Adrenal gland (tissue), 5 donors: ENCODE data around the gene CAB39L.

Experiments used
- CTCF ChIP-seq, 6 experiments: fragments of 450-650 bp in 4 of 6; fragments of 200-600 bp in 2 of 6; sonication (generic) in 1 of 6; IDR thresholded peaks; 1 replicate in 5 of 6; 2 replicates in 1 of 6; pipeline versions ENCODE4 v1.5.1 to v1.8.0; 2016 to 2021; ENCODE audit warnings: antibody characterized with exemption in 6 of 6, mild to moderate bottlenecking in 2 of 6, moderate library complexity in 1 of 6
- POLR2A ChIP-seq, 2 donors: fragments of 450-650 bp; IDR thresholded peaks; one replicate each; pipeline ENCODE4 v1.6.1; 2017; ENCODE audit warnings: antibody characterized with exemption in 2 of 2, mild to moderate bottlenecking in 2 of 2, moderate library complexity in 1 of 2
- donor health status: DM: no; HTN: no; CAD: no.

GRCh38 chr13:49298903-49299605 lies 144.8 kb downstream of the CAB39L start:
- TF ChIP-seq CTCF (IDR thresholded peaks at IDR 0.05) (no peak), POLR2A (IDR thresholded peaks at IDR 0.05) (no peak)
